Stimulated activated naive B cell treated with anti-CD40 and anti-IgM and Interleukin-4, amounts not matched to agents 10 μg/mL and 1 μg/mL and 100 μg/mL, for 72 hours (primary cell): Measurements from ENCODE around the gene PCARE.

Experiments
- ATAC-seq, 2 donors: fragments of 150-1000 bp; cut with Tn5 transposase; replicated peaks; 2 replicates each; pipeline ENCODE4 v1.10.0; 2021; ENCODE audit warnings: moderate library complexity in 1 of 2
- DNase-seq: peaks from one replicate; pipeline ENCODE4 v3.0.0; 2021
- H3K27ac Mint-ChIP-seq: one replicate; pipeline ENCODE4 v1.8.0; 2022; ENCODE audit warnings: mild to moderate bottlenecking, mixed read lengths
- H3K27me3 Mint-ChIP-seq, 2 donors: one replicate each; pipeline ENCODE4 v1.8.0; 2022; ENCODE audit warnings: mixed read lengths in 2 of 2
- H3K36me3 Mint-ChIP-seq, 2 donors: one replicate each; pipeline ENCODE4 v1.8.0; 2022; ENCODE audit warnings: mixed read lengths in 2 of 2, mild to moderate bottlenecking in 1 of 2
- H3K4me1 Mint-ChIP-seq, 2 donors: one replicate each; pipeline ENCODE4 v1.8.0; 2022; ENCODE audit warnings: mixed read lengths in 2 of 2, mild to moderate bottlenecking in 1 of 2
- H3K4me3 Mint-ChIP-seq, 2 donors: one replicate each; pipeline ENCODE4 v1.8.0; 2022; ENCODE audit warnings: mild to moderate bottlenecking in 2 of 2, mixed read lengths in 2 of 2, moderate library complexity in 1 of 2
- H3K9me3 Mint-ChIP-seq, 2 donors: one replicate each; pipeline ENCODE4 v1.8.0; 2022; ENCODE audit warnings: mixed read lengths in 2 of 2, mild to moderate bottlenecking in 1 of 2

The PCARE gene

GRCh38 chr2:29063056-29063455 lies 11.3 kb downstream of the PCARE start:
- Mint-ChIP-seq H3K4me1 (no peaks in the 10 kb centered on the region), H3K27me3 (no peaks in the 10 kb centered on the region), H3K9me3 (no peaks in the 10 kb centered on the region), H3K27ac (no peak overlapping the region), H3K36me3 (no peaks in the 10 kb centered on the region), H3K4me3 (no peak overlapping the region)
- ATAC-seq (no peak), DNase-seq (no peak)

- H3K27ac Mint-ChIP-seq, result no peak overlapping the region
- no peaks in the 10 kb centered on the region for H3K9me3 Mint-ChIP-seq
- no peaks in the 10 kb centered on the region for H3K4me1 Mint-ChIP-seq
- no peaks in the 10 kb centered on the region for H3K36me3 Mint-ChIP-seq
- no peak for DNase-seq
- ATAC-seq, result no peak
- H3K27me3 Mint-ChIP-seq, result no peaks in the 10 kb centered on the region
- no peak overlapping the region for H3K4me3 Mint-ChIP-seq
Measured at GRCh38 chr2:29062371-29062770, 12.0 kb downstream of the PCARE start.

- ATAC-seq, result no peak
- Mint-ChIP-seq H3K27me3 (no peaks in the 10 kb centered on the region), H3K4me3 (no peak overlapping the region), H3K27ac (no peak overlapping the region), H3K9me3 (no peaks in the 10 kb centered on the region), H3K36me3 (no peaks in the 10 kb centered on the region), H3K4me1 (no peaks in the 10 kb centered on the region)
- no peak for DNase-seq
Measured at GRCh38 chr2:29061616-29062015, 12.7 kb downstream of the PCARE start.

- Mint-ChIP-seq H3K36me3 (no peaks in the 10 kb centered on the region), H3K9me3 (no peaks in the 10 kb centered on the region), H3K4me1 (no peaks in the 10 kb centered on the region), H3K27me3 (no peaks in the 10 kb centered on the region), H3K27ac (no peak overlapping the region), H3K4me3 (no peak overlapping the region)
- ATAC-seq (no peak), DNase-seq (no peak)
Measured at GRCh38 chr2:29061176-29061575, 13.1 kb downstream of the PCARE start.

- H3K27me3 Mint-ChIP-seq, result no peaks in the 10 kb centered on the region
- H3K4me1 Mint-ChIP-seq, result no peaks in the 10 kb centered on the region
- H3K9me3 Mint-ChIP-seq, result no peaks in the 10 kb centered on the region
- H3K36me3 Mint-ChIP-seq, result no peaks in the 10 kb centered on the region
- DNase-seq (no peak), ATAC-seq (no peak)
- H3K4me3 Mint-ChIP-seq, result no peak overlapping the region
- H3K27ac Mint-ChIP-seq, result no peak overlapping the region
Measured at GRCh38 chr2:29060441-29060840, 13.9 kb downstream of the PCARE start.

GRCh38 chr2:29059624-29060023 lies 14.7 kb downstream of the PCARE start:
- no peaks in the 10 kb centered on the region for H3K27me3 Mint-ChIP-seq
- no peak overlapping the region for H3K4me3 Mint-ChIP-seq
- DNase-seq (no peak), ATAC-seq (no peak)
- peaks cover 0 to 2% of the 10 kb centered on the region in 2 donors for H3K9me3 Mint-ChIP-seq
- H3K4me1 Mint-ChIP-seq, result no peaks in the 10 kb centered on the region
- no peaks in the 10 kb centered on the region for H3K36me3 Mint-ChIP-seq
- no peak overlapping the region for H3K27ac Mint-ChIP-seq

GRCh38 chr2:29057006-29057405 lies 17.3 kb downstream of the PCARE start:
- DNase-seq (no peak), ATAC-seq (no peak)
- H3K27me3 Mint-ChIP-seq, result no peaks in the 10 kb centered on the region
- no peaks in the 10 kb centered on the region for H3K4me1 Mint-ChIP-seq
- no peak overlapping the region for H3K27ac Mint-ChIP-seq
- no peaks in the 10 kb centered on the region for H3K36me3 Mint-ChIP-seq
- peaks cover 0 to 2% of the 10 kb centered on the region in 2 donors for H3K9me3 Mint-ChIP-seq
- H3K4me3 Mint-ChIP-seq, result no peak overlapping the region

GRCh38 chr2:29056452-29056851 lies 17.9 kb downstream of the PCARE start:
- Mint-ChIP-seq H3K9me3 (peaks cover 0 to 2% of the 10 kb centered on the region in 2 donors), H3K27me3 (no peaks in the 10 kb centered on the region), H3K27ac (no peak overlapping the region), H3K4me1 (no peaks in the 10 kb centered on the region), H3K36me3 (no peaks in the 10 kb centered on the region), H3K4me3 (no peak overlapping the region)
- DNase-seq, result no peak
- no peak for ATAC-seq

GRCh38 chr2:29055601-29056000 lies 18.7 kb downstream of the PCARE start:
- DNase-seq (no peak), ATAC-seq (no peak)
- Mint-ChIP-seq H3K27ac (no peak overlapping the region), H3K27me3 (no peaks in the 10 kb centered on the region), H3K9me3 (peaks cover 0 to 2% of the 10 kb centered on the region in 2 donors), H3K4me3 (no peak overlapping the region), H3K4me1 (no peaks in the 10 kb centered on the region), H3K36me3 (no peaks in the 10 kb centered on the region)

- Mint-ChIP-seq H3K27ac (no peak overlapping the region), H3K36me3 (no peaks in the 10 kb centered on the region), H3K4me1 (no peaks in the 10 kb centered on the region), H3K27me3 (peaks cover 0 to 3% of the 10 kb centered on the region in 2 donors), H3K9me3 (peaks cover 0 to 2% of the 10 kb centered on the region in 2 donors), H3K4me3 (no peak overlapping the region)
- DNase-seq (no peak), ATAC-seq (no peak)
Measured at GRCh38 chr2:29054430-29054829, 19.9 kb downstream of the PCARE start.

GRCh38 chr2:29053670-29054400 lies 20.5 kb downstream of the PCARE start:
- H3K4me3 Mint-ChIP-seq, result no peak overlapping the region
- H3K9me3 Mint-ChIP-seq, result peaks cover 0 to 2% of the 10 kb centered on the region in 2 donors
- no peak overlapping the region for H3K27ac Mint-ChIP-seq
- no peak for ATAC-seq
- DNase-seq, result no peak
- no peaks in the 10 kb centered on the region for H3K36me3 Mint-ChIP-seq
- peaks cover 0 to 4% of the 10 kb centered on the region in 2 donors for H3K27me3 Mint-ChIP-seq
- H3K4me1 Mint-ChIP-seq, result no peaks in the 10 kb centered on the region

- Mint-ChIP-seq H3K36me3 (no peaks in the 10 kb centered on the region), H3K4me3 (no peak overlapping the region), H3K9me3 (peaks cover 0 to 2% of the 10 kb centered on the region in 2 donors), H3K27ac (no peak overlapping the region), H3K27me3 (peaks cover 0 to 4% of the 10 kb centered on the region in 2 donors), H3K4me1 (no peaks in the 10 kb centered on the region)
- ATAC-seq (no peak), DNase-seq (no peak)
Measured at GRCh38 chr2:29053223-29053622, 21.1 kb downstream of the PCARE start.

GRCh38 chr2:29052807-29053206 lies 21.5 kb downstream of the PCARE start:
- H3K4me1 Mint-ChIP-seq, result no peaks in the 10 kb centered on the region
- no peak for ATAC-seq
- H3K27ac Mint-ChIP-seq, result no peak overlapping the region
- no peaks in the 10 kb centered on the region for H3K36me3 Mint-ChIP-seq
- peaks cover 0 to 2% of the 10 kb centered on the region in 2 donors for H3K9me3 Mint-ChIP-seq
- no peak overlapping the region for H3K4me3 Mint-ChIP-seq
- DNase-seq, result no peak
- peaks cover 0 to 4% of the 10 kb centered on the region in 2 donors for H3K27me3 Mint-ChIP-seq

GRCh38 chr2:29051730-29052129 lies 22.6 kb downstream of the PCARE start:
- Mint-ChIP-seq H3K4me1 (no peaks in the 10 kb centered on the region), H3K9me3 (peaks cover 0 to 2% of the 10 kb centered on the region in 2 donors), H3K27me3 (peaks cover 0 to 4% of the 10 kb centered on the region in 2 donors), H3K36me3 (no peaks in the 10 kb centered on the region), H3K27ac (no peak overlapping the region), H3K4me3 (no peak overlapping the region)
- DNase-seq (no peak), ATAC-seq (no peak)

- H3K27me3 Mint-ChIP-seq, result peaks cover 0 to 4% of the 10 kb centered on the region in 2 donors
- peaks cover 0 to 2% of the 10 kb centered on the region in 2 donors for H3K9me3 Mint-ChIP-seq
- ATAC-seq (no peak), DNase-seq (no peak)
- H3K4me3 Mint-ChIP-seq, result no peak overlapping the region
- H3K27ac Mint-ChIP-seq, result no peak overlapping the region
- H3K36me3 Mint-ChIP-seq, result no peaks in the 10 kb centered on the region
- no peaks in the 10 kb centered on the region for H3K4me1 Mint-ChIP-seq
Measured at GRCh38 chr2:29050591-29050990, 23.7 kb downstream of the PCARE start.
